Heart left ventricle (tissue), 13 donors: ENCODE data around the gene LRP11.

Experiments
- POLR2A ChIP-seq, 2 donors: fragments of 450-650 bp; IDR thresholded peaks; one replicate each; pipeline ENCODE4 v1.6.1; 2017; ENCODE audit warnings: antibody characterized with exemption in 2 of 2, mild to moderate bottlenecking in 2 of 2, moderate library complexity in 2 of 2
- TF ChIP-seq, protein P1 (sequence below), 12 donors: fragments of 200-600 bp; sonication (generic) in 4 of 12; IDR thresholded peaks; one replicate each; pipeline versions ENCODE4 v1.5.0 to v1.8.0; 2018 to 2022; ENCODE audit warnings: antibody characterized with exemption in 12 of 12, mild to moderate bottlenecking in 5 of 12
- donor health status: ischemic (EF 13 %, LVEDD 7.1; RV severe dilation, severe dysfunction).
- donor health status: DM: no; HTN: yes; CAD: no.
- donor health status: DM: no; HTN: no; CAD: no.
- donor health status: ischemic (EF 25% LVEDD 6.9; RV normal size, moderate dysfunction).
- donor health status: ischemic (EF 25% LVEDD 5.7; RV mildly dilated, moderate dysfunction).
- donor health status: ischemic (EF 35%, LVEDD 5.7; RV mildly dilated, moderate dysfunction).
- donor health status: nonischemic (EF 11% LVEDD 7.7; RV severe dilation, severe dysfunction).
- donor health status: DM: yes; HTN: yes; CAD: no.
- donor health status: PGD.
- donor health status: ischemic (EF 29% LVEDD 5.4; RV normal size, mild dysfunction).
- donor health status: nonischemic (EF 23%, LVEDD 6.1; RV moderate dilation, normal function).

DNA sequence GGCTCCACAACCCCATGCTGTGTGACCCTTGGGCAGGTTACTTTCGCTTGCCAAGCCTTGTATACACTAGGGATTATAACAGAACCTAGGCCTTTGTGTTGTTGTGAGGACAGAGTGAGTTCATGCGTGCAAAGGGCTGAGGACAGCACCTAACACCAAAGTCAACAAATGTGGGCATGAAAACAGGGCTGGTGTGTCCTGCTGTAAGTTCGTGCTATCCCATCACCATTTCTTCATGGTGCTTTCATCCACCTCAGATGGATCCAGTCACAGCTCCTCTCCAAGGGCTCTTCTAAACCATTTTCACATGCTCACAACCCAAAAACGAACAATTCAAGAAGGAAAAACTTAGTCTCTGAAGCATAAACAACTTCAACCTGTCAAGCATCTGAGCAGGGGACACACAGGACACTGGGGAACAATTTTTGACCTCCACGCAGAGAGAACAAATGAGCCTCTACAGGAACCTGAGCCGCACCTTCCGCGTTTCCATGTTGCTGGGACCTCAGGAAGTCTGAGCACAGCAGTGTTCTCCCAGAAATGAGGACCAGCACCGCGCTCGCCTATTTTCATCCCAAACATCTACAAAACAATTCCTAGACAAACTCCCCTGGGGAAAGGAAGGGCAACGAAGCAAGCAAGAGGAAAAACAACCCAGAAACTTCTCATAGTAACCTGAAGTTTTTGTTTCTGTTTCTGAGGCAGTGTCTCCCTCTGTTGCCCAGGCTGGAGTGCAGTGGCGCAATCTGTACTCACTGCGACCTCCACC lies 3.1 kb downstream of the LRP11 start:
- TF ChIP-seq, protein P1, sequence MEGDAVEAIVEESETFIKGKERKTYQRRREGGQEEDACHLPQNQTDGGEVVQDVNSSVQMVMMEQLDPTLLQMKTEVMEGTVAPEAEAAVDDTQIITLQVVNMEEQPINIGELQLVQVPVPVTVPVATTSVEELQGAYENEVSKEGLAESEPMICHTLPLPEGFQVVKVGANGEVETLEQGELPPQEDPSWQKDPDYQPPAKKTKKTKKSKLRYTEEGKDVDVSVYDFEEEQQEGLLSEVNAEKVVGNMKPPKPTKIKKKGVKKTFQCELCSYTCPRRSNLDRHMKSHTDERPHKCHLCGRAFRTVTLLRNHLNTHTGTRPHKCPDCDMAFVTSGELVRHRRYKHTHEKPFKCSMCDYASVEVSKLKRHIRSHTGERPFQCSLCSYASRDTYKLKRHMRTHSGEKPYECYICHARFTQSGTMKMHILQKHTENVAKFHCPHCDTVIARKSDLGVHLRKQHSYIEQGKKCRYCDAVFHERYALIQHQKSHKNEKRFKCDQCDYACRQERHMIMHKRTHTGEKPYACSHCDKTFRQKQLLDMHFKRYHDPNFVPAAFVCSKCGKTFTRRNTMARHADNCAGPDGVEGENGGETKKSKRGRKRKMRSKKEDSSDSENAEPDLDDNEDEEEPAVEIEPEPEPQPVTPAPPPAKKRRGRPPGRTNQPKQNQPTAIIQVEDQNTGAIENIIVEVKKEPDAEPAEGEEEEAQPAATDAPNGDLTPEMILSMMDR (IDR thresholded peaks at IDR 0.05) = no peak
- no peak for TF ChIP-seq POLR2A (IDR thresholded peaks at IDR 0.05)
